Cortex of kidney (tissue), 1 donor: Measurements from ENCODE around the gene SPIB.
"Not testable (repeated sequence)": the region's sequence is repeated elsewhere in the genome, so short reads cannot be mapped to it uniquely, and the experiment has no call there.

ENCODE experiments used
- DNase-seq: peaks from one replicate; lab custom pipeline; 2025; lab: John Stamatoyannopoulos, UW

SPIB gene

DNA sequence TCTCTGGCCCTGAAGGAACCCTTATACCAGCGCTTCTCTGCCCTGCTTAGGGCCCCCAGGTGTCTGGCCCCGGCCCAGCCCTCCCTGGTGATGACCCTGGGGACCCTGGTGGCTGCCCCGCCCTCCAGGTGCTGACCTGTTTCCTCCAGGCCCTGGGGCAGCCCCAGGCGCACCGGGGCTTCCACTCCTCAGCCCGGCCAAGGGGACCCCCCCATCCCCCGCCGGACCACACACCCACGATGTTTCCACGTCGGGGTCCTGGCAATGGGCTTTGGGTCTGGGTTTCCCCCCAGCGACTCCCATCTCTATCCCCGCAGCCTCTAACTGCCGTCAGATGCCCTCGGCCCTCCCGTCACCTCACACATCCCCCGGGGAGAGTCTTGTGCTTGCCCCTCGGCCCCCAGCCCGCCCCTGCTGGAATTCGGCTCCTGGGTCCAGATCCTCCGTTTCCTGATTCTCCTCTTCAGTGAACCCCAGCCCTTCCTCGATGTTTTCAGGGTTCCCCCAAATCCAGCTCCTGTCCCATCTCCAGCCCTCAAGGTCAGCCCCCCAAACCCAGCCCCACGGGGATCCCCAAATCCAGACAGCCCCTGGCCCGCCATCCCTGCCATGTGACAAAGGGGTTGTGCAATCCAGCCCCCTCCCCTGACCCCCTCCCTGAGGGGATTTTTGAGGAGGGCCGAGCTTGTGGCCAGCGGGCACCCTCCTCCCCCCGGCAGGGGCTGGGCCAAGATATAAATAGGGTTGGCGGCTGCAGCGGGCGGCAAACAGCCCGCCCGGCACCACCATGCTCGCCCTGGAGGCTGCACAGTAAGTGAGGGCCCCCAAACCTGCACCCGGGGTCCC lies at the start of gene SPIB:
SPIB (plus strand) TSS at position 763 of the 846 bp plus-strand sequence; CDS start at position 788, 25 bp downstream.
- DNase-seq: no peak

DNA sequence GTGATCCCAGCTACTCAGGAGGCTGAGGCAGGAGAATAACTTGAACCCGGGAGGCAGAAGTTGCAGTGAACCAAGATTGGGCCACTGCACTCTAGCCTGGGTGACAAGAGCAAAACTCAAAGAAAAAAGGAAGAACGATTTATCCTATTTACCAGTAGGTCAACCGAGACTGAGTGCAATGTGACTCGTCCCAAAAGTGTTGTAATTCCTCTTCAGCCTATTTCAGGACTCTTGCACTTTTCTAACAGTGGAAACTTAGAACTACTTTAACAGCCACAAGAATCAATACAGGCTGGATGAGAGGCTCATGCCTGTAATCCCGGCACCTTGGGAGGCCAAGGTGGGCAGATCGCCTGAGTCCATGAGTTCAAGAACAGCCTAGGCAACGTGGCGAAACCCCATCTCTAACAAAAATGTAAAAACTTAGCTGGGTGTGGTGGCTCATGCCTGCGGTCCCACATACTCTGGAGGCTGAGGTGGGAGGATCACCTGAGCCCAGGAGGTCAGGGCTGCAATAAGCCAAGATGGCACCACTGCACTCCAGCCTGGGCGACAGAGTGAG lies 46.7 kb upstream of the SPIB start:
- DNase-seq: no peak

- DNase-seq: no peak
Measured at GRCh38 chr19:50376166-50377050, 42.3 kb upstream of the SPIB start, which contains the start of gene NR1H2. Gene NR1H2 (plus strand): TSS chr19:50376457. CDS start chr19:50377606, 1,149 bp downstream.

- no peak for DNase-seq
Measured at GRCh38 chr19:50377051-50377461, 41.7 kb upstream of the SPIB start.

DNA sequence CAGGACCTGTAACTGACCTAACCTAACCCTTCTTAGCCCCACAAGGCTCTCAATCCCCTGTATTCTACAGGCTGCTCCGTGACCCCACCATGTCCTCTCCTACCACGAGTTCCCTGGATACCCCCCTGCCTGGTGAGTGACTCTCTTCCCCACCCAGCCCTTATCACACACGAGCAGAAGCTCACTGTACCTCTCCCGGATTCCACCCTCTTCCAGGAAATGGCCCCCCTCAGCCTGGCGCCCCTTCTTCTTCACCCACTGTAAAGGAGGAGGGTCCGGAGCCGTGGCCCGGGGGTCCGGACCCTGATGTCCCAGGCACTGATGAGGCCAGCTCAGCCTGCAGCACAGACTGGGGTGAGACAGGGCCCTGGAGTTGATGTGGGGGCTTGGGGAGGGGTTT lies 41.2 kb upstream of the SPIB start:
- DNase-seq: no peak

- no peak for DNase-seq
Measured at GRCh38 chr19:50378169-50378862, 40.4 kb upstream of the SPIB start.

DNA sequence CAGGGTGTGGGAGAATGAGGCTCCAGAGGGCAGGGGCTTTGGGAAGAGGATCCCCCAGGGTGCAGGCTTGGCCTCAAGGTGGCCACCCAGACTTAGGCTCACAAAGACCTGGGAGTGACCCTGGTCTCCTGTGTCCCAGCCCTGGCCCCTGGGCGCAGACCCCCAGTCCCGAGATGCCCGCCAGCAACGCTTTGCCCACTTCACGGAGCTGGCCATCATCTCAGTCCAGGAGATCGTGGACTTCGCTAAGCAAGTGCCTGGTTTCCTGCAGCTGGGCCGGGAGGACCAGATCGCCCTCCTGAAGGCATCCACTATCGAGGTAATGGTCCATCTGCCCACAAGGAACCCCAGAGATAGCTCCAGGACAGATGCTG lies 39.9 kb upstream of the SPIB start:
- no peak for DNase-seq

- DNase-seq: no peak
Measured at GRCh38 chr19:50379602-50380001, 39.1 kb upstream of the SPIB start.

DNA sequence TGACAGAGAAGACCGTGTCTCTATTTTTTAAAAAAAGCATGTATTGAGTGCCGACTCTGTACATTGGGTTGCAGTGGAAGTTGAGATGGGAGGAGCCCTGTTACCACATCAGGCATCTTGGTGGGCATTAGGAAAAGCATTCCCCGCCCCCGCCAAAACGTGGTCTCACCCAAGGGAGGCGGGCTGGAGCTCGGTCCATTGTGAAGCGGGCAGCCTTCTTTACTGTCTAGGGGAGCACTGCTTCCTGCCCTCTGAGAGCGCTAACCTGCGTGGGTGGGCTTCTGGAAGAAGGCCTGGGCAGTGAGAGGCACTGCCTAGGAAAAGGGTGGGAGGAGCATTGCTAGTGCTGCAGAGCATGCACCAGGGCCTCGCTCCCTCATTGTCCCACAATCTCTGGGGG lies 38.6 kb upstream of the SPIB start:
- DNase-seq: no peak

DNA sequence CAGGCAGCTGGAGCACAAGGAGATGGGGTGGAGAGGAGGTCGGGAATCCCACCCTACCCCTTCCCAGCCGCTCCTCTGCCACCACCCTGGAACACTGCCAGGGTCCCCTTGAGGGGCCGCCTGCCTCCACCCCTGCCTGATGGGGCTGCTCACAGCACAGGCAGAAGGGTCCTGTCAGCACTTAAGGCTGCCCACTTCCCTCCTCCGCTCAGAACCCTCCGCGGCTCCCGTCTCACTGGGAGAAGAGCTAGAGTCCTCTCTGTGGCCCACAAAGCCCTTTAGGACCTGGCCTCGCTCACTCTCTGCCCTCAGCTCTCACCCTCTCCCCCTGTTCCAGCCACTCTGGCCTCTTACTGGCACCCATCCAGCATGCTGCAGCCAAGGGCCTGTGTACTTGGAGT lies 38.0 kb upstream of the SPIB start:
- no peak for DNase-seq

- no peak for DNase-seq
Measured at GRCh38 chr19:50381881-50382729, 36.6 kb upstream of the SPIB start.

GRCh38 chr19:50383001-50383851 lies 35.5 kb upstream of the SPIB start:
- DNase-seq: no peak

- peak; percentile 56 for DNase-seq
Measured at GRCh38 chr19:50383852-50384684, 34.7 kb upstream of the SPIB start, which contains the start of gene POLD1. Gene POLD1 (plus strand): TSS chr19:50384347. CDS start chr19:50398852, 14,505 bp downstream.

DNA sequence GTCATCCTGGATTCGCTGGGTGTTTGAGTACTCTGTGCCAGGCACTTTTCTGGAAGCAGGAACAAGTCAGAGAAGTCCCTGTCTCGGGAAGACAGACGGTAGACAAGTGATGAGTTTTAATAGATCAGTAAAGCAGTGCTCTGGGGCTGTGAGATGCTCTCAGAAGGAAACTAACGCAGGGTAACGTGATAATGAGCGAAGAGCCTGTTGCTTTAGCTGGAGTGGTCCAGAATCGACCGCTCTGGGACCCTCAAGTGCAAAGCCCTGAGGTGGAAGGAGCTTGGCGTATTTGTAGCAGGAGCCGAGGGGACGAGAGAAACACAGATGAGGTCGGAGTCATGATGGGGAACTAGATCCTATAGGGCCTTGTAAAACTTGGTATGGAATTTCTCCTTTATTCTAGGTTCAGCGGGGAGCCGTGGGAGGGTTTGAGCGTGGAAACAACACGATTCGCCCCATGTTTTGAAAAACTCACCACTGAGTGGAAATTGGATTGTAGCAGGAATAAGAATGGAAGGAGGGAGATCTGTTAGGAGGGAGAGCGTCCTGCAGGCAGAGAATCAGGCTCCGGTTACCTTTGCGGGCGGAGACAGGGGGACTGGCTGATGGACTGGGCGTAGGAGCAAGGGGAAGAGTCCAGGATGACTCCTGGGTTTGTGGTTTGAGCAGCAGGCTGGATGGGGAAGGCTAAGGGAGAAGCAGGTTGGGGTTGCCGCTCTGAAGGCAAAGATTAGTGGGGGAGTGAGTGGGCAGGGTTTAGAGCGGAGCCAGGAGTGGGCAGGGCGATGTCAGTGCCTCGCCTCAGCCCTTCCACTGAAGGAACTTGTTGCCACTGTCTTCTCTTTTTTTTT lies 33.8 kb upstream of the SPIB start:
- no peak for DNase-seq

- DNase-seq: no peak
Measured at GRCh38 chr19:50387176-50387867, 31.4 kb upstream of the SPIB start.

GRCh38 chr19:50387868-50388245 lies 30.9 kb upstream of the SPIB start:
- DNase-seq: no peak

DNA sequence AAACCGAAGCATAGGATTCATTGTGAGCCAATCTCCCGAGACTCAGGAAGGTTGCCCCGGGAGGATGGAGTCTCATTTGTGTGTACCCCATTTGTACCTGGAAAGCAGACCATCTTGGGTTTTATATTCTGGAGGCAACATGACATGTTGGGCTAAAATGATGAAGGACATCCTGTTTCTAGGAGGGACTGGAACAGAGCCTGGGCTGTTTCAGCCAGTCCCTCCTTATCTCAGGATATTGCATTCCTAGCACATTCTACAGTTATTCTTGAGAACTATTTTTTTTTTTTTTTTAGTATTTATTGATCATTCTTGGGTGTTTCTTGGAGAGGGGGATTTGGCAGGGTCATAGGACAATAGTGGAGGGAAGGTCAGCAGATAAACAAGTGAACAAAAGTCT lies 28.4 kb upstream of the SPIB start:
- DNase-seq: not testable (repeated sequence)
